HCT116 (cell line): Measurements from ENCODE around the gene AAK1. TPM values are rescaled to one million over a fixed set of nuclear protein-coding genes. Genes with fewer than 3 reads are reported as not detected.

Experiments
- ATAC-seq: fragments of 200-7000 bp; cut with Tn5 transposase; 2 replicates; pipeline ENCODE4 v1.9.1; 2020; ENCODE audit warnings: mild to moderate bottlenecking, moderate library complexity
- BruUV-seq: library from RNA; stranded (reverse); fragments of 400-500 nt; replicated peaks from 2 replicates; lab custom pipeline; 2021; lab: Mats Ljungman, UMichigan
- CTCF ChIA-PET: fragments of 300-600 bp; sonication (Branson Sonifier 250); formaldehyde crosslinking; loops from one replicate; lab custom pipeline; 2021; ENCODE audit warnings: antibody characterized with exemption; lab: Charles Lee
- POLR2A ChIA-PET: fragments of 300-600, 350-600 bp; sonication (Branson Sonifier 250); formaldehyde crosslinking; loops from one replicate; lab custom pipeline; 2021; ENCODE audit warnings: antibody characterized with exemption; lab: Charles Lee
- RAD21 ChIA-PET, 2 experiments: fragments of 300-600 bp; sonication (Branson Sonifier 250); formaldehyde crosslinking; loops; one replicate each; lab custom pipeline; 2023; ENCODE audit warnings: low total read pairs in 2 of 2; ENCODE audit not compliant: uncharacterized antibody in 2 of 2, unreplicated experiment in 2 of 2, low non-redundant PET in 1 of 2; lab: Charles Lee
- DNase-seq: peaks from one replicate; pipeline ENCODE4 v3.0.0-alpha.2; 2010; ENCODE audit warnings: low read depth, low spot score
- H2AFZ ChIP-seq: fragments of 200-600 bp; shearing (Covaris generic), sonication (generic); 2 replicates; pipeline ENCODE4 v1.6.1; 2017; ENCODE audit warnings: low read depth, mixed run types, mixed read lengths, antibody characterized with exemption, low read length; ENCODE audit not compliant: poor library complexity, severe bottlenecking
- H3K27ac ChIP-seq: 2 replicates; pipeline ENCODE4 v1.5.1; 2012; ENCODE audit warnings: low read depth, low read length
- H3K27me3 ChIP-seq: fragments of 200-600 bp; sonication (generic); 2 replicates; pipeline ENCODE4 v1.6.1; 2016; ENCODE audit warnings: mixed run types, low read length, mixed read lengths; ENCODE audit not compliant: insufficient read depth
- H3K36me3 ChIP-seq, 2 experiments: fragments of 200-500 bp in 1 of 2; fragments of 200-600 bp in 1 of 2; sonication (Bioruptor generic) in 1 of 2; sonication (generic) in 1 of 2; 2 replicates each; pipeline versions ENCODE4 v1.5.1 to v1.6.1; 2014 to 2016; ENCODE audit warnings: low read length in 2 of 2, inconsistent platforms in 1 of 2, mixed read lengths in 1 of 2, mixed run types in 1 of 2; ENCODE audit not compliant: insufficient read depth in 2 of 2, control insufficient read depth in 1 of 2
- H3K4me1 ChIP-seq, 2 experiments: fragments of 200-600 bp in 1 of 2; sonication (generic) in 1 of 2; 2 replicates each; pipeline versions ENCODE4 v1.5.1 to v1.6.1; 2012 to 2017; ENCODE audit warnings: low read length in 2 of 2, inconsistent platforms in 1 of 2, mild to moderate bottlenecking in 1 of 2, mixed read lengths in 1 of 2, mixed run types in 1 of 2, moderate library complexity in 1 of 2; ENCODE audit not compliant: insufficient read depth in 2 of 2, control insufficient read depth in 1 of 2
- H3K4me2 ChIP-seq: fragments of 200-600 bp; sonication (generic); 2 replicates; pipeline ENCODE4 v1.6.1; 2017; ENCODE audit warnings: mixed run types, low read length, mixed read lengths
- H3K4me3 ChIP-seq, 2 experiments: fragments of 200-600 bp in 1 of 2; sonication (generic) in 1 of 2; replicated peaks in 1 of 2; 2 replicates each; pipeline ENCODE4 v1.5.1; 2011 to 2016; ENCODE audit warnings: low read length in 2 of 2, control low read depth in 1 of 2, low read depth in 1 of 2, mild to moderate bottlenecking in 1 of 2, mixed read lengths in 1 of 2, mixed run types in 1 of 2
- H3K79me2 ChIP-seq: fragments of 200-600 bp; sonication (generic); 2 replicates; pipeline ENCODE4 v1.6.1; 2017; ENCODE audit warnings: mild to moderate bottlenecking, mixed run types, low read length, moderate library complexity, mixed read lengths; ENCODE audit not compliant: insufficient read depth
- H3K9ac ChIP-seq: fragments of 200-600 bp; sonication (generic); 2 replicates; pipeline ENCODE4 v1.6.1; 2016; ENCODE audit warnings: low read length, mixed read lengths
- H3K9me2 ChIP-seq: fragments of 200-600 bp; sonication (generic), shearing (Covaris generic); 2 replicates; pipeline ENCODE4 v1.6.1; 2017; ENCODE audit warnings: mixed run types, mild to moderate bottlenecking, moderate library complexity; ENCODE audit not compliant: insufficient read depth
- H3K9me3 ChIP-seq, 2 experiments: fragments of 200-500 bp in 1 of 2; fragments of 200-600 bp in 1 of 2; sonication (Bioruptor generic) in 1 of 2; sonication (generic) in 1 of 2; 2 replicates each; pipeline ENCODE4 v1.6.1; 2014 to 2017; ENCODE audit warnings: low read length in 2 of 2, mixed read lengths in 2 of 2, inconsistent platforms in 1 of 2, low read depth in 1 of 2, mild to moderate bottlenecking in 1 of 2, mixed run types in 1 of 2, moderate library complexity in 1 of 2; ENCODE audit not compliant: control insufficient read depth in 1 of 2, insufficient read depth in 1 of 2
- H4K20me1 ChIP-seq: fragments of 200-600 bp; sonication (generic), shearing (Covaris generic); 2 replicates; pipeline ENCODE4 v1.6.1; 2017; ENCODE audit warnings: mixed run types, mild to moderate bottlenecking, moderate library complexity; ENCODE audit not compliant: insufficient read depth
- CTCF ChIP-seq, 3 experiments: fragments of 200-600 bp in 1 of 3; sonication (generic) in 1 of 3; IDR thresholded peaks in 2 of 3; conservative IDR thresholded peaks in 1 of 3; 2 replicates each; pipeline ENCODE4 v1.5.1; 2012 to 2017; ENCODE audit warnings: low read depth in 2 of 3, low read length in 2 of 3, antibody characterized with exemption in 1 of 3, borderline replicate concordance in 1 of 3, control low read depth in 1 of 3, mild to moderate bottlenecking in 1 of 3, mixed read lengths in 1 of 3, mixed run types in 1 of 3, moderate library complexity in 1 of 3; ENCODE audit not compliant: insufficient read depth in 1 of 3
- JUND ChIP-seq: IDR thresholded peaks from 2 replicates; pipeline ENCODE4 v1.6.1; 2012
- SIN3A ChIP-seq: IDR thresholded peaks from 2 replicates; pipeline ENCODE4 v1.6.1; 2012; ENCODE audit warnings: low read depth
- SP1 ChIP-seq: IDR thresholded peaks from 2 replicates; pipeline ENCODE4 v1.6.1; 2012; ENCODE audit warnings: low read depth
- SRF ChIP-seq: IDR thresholded peaks from 2 replicates; pipeline ENCODE4 v1.6.1; 2012; ENCODE audit warnings: low read depth
- TCF7L2 ChIP-seq: IDR thresholded peaks from 2 replicates; pipeline ENCODE4 v1.7.0; 2011; ENCODE audit warnings: borderline replicate concordance, inconsistent platforms; ENCODE audit not compliant: insufficient read depth, insufficient read length; ENCODE audit errors: extremely low read depth
- ZFX ChIP-seq: fragments of 450-650 bp; IDR thresholded peaks from 2 replicates; pipeline ENCODE4 v1.6.1; 2017
- intact Hi-C: fragments of 100-400 bp; cut with micrococcal nuclease; formaldehyde crosslinking; loops from 2 replicates; pipeline ENCODE4 v1.10.0; 2022
- total RNA-seq: library from RNA; stranded (reverse); gene quantifications from one replicate; pipeline ENCODE4 v1.2.1, GENCODE V29; 2021; ENCODE audit not compliant: unreplicated experiment
- TF ChIP-seq, protein P1 (sequence below): IDR thresholded peaks from 2 replicates; pipeline ENCODE4 v1.6.1; 2011; ENCODE audit warnings: mild to moderate bottlenecking, low read length, moderate library complexity; ENCODE audit not compliant: insufficient replicate concordance; ENCODE audit errors: extremely low read depth

The AAK1 gene
- total RNA-seq, 1 experiment from 2014 or later = 32.0 TPM

- H2AFZ ChIP-seq = no peak overlapping the region
- H3K27ac ChIP-seq = no peak overlapping the region
- CTCF ChIA-PET = no interaction called here
- TF ChIP-seq, protein P1, sequence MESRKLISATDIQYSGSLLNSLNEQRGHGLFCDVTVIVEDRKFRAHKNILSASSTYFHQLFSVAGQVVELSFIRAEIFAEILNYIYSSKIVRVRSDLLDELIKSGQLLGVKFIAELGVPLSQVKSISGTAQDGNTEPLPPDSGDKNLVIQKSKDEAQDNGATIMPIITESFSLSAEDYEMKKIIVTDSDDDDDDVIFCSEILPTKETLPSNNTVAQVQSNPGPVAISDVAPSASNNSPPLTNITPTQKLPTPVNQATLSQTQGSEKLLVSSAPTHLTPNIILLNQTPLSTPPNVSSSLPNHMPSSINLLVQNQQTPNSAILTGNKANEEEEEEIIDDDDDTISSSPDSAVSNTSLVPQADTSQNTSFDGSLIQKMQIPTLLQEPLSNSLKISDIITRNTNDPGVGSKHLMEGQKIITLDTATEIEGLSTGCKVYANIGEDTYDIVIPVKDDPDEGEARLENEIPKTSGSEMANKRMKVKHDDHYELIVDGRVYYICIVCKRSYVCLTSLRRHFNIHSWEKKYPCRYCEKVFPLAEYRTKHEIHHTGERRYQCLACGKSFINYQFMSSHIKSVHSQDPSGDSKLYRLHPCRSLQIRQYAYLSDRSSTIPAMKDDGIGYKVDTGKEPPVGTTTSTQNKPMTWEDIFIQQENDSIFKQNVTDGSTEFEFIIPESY = no peak
- TF ChIP-seq JUND (no peak), TCF7L2 (no peak), CTCF (IDR thresholded peaks at IDR 0.05 in 2 of 3, conservative IDR thresholded peaks at IDR 0.05 in 1 of 3; ENCODE audit: borderline replicate concordance in 1 of 3, insufficient read depth in 1 of 3, low read depth in 2 of 3, low read length in 2 of 3) (no peak), SRF (no peak), ZFX (no peak), SIN3A (no peak), SP1 (no peak)
- H3K9me3 ChIP-seq = no peaks in the 10 kb centered on the region
- DNase-seq = no peak
- H3K9ac ChIP-seq = no peak overlapping the region
- H3K27me3 ChIP-seq = no peaks in the 10 kb centered on the region
- intact Hi-C loops = no loop called here
- POLR2A ChIA-PET = no interaction called here
- no peaks in the 10 kb centered on the region for H3K4me1 ChIP-seq
- no peaks in the 10 kb centered on the region for H3K79me2 ChIP-seq
- H3K4me3 ChIP-seq = no peak overlapping the region
- no peak for ATAC-seq
- H3K4me2 ChIP-seq = no peak overlapping the region
- BruUV-seq = no TSS peak
- H4K20me1 ChIP-seq = no peaks in the 10 kb centered on the region
- H3K36me3 ChIP-seq = no peaks in the 10 kb centered on the region
- RAD21 ChIA-PET = no interaction called here
- H3K9me2 ChIP-seq = no peaks in the 10 kb centered on the region
Measured at GRCh38 chr2:69499242-69499641, 144.3 kb downstream of the AAK1 start.
